Activated naive CD4-positive, alpha-beta T cell treated with anti-CD3 and anti-CD28 coated beads, Interleukin-2, amount 50 U/mL, for 24 hours (primary cell): ENCODE data around the gene MCTP1.

Source experiments
- H3K27ac Mint-ChIP-seq: one replicate; pipeline ENCODE4 v1.8.0; 2021; ENCODE audit warnings: mild to moderate bottlenecking, mixed read lengths
- H3K27me3 Mint-ChIP-seq: one replicate; pipeline ENCODE4 v1.8.0; 2021; ENCODE audit warnings: mixed read lengths
- H3K36me3 Mint-ChIP-seq: one replicate; pipeline ENCODE4 v1.8.0; 2021; ENCODE audit warnings: mixed read lengths
- H3K4me1 Mint-ChIP-seq: one replicate; pipeline ENCODE4 v1.8.0; 2021; ENCODE audit warnings: mixed read lengths
- H3K4me3 Mint-ChIP-seq: one replicate; pipeline ENCODE4 v1.8.0; 2021; ENCODE audit warnings: mild to moderate bottlenecking, mixed read lengths
- H3K9me3 Mint-ChIP-seq: one replicate; pipeline ENCODE4 v1.8.0; 2021; ENCODE audit warnings: mixed read lengths

The MCTP1 gene

GRCh38 chr5:95130941-95131340 lies 154.0 kb downstream of the MCTP1 start:
- no peaks in the 10 kb centered on the region for H3K36me3 Mint-ChIP-seq

GRCh38 chr5:95124731-95125130 lies 160.2 kb downstream of the MCTP1 start:
- no peak overlapping the region for H3K4me3 Mint-ChIP-seq
- H3K4me1 Mint-ChIP-seq, result no peaks in the 10 kb centered on the region
- H3K9me3 Mint-ChIP-seq, result peaks cover 15% of the 10 kb centered on the region
- no peak overlapping the region for H3K27ac Mint-ChIP-seq
- H3K27me3 Mint-ChIP-seq, result no peaks in the 10 kb centered on the region
- H3K36me3 Mint-ChIP-seq, result no peaks in the 10 kb centered on the region

More at GRCh38 chr5:95130941-95131340, 154.0 kb downstream of the MCTP1 start:
- H3K9me3 Mint-ChIP-seq, result no peaks in the 10 kb centered on the region
- H3K27me3 Mint-ChIP-seq, result no peaks in the 10 kb centered on the region
- no peaks in the 10 kb centered on the region for H3K4me1 Mint-ChIP-seq
- no peak overlapping the region for H3K4me3 Mint-ChIP-seq
- no peak overlapping the region for H3K27ac Mint-ChIP-seq

DNA sequence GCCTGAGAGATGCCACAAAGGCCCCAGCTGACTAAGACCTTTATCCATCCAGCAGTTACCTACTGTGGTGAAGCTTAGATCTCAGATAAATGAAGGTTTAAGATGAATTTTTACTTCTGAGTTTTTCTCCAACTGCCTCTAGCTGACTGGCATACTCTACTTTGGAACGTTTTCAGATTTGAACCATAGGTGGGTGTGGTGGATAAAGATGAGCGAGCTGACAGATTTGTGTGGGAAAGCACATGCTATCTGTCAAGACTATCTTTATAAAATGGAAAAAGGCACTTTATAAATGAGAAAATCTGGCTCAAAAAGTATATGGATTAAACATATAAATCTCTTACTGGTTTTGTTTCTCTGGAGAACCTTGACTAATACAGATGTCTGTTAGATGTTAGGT lies 160.8 kb downstream of the MCTP1 start:
- Mint-ChIP-seq H3K27ac (no peak overlapping the region), H3K9me3 (peaks cover 17% of the 10 kb centered on the region), H3K27me3 (no peaks in the 10 kb centered on the region), H3K4me3 (no peak overlapping the region), H3K4me1 (no peaks in the 10 kb centered on the region), H3K36me3 (no peaks in the 10 kb centered on the region)

DNA sequence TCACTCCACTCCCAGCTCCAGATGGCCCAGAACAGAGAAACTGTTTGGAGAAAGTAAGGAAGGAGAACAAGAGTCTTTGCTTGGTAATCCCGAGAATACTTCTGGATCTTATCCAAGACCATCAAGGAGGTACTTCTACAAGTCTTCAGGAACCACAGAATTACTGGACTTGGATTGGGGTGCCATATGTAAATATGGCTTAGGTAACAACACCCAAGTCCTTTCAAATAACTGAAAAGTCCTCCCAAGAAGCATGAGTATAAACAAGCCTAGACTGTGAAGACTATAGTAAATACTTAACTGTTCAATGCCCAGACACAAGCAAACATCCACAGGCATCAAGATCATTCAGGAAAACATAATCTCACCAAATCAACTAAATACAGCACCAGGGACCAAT lies 170.0 kb downstream of the MCTP1 start:
- H3K27ac Mint-ChIP-seq, result no peak overlapping the region
- H3K36me3 Mint-ChIP-seq, result no peaks in the 10 kb centered on the region
- H3K4me3 Mint-ChIP-seq, result no peak overlapping the region
- no peaks in the 10 kb centered on the region for H3K4me1 Mint-ChIP-seq
- H3K27me3 Mint-ChIP-seq, result peaks cover 1% of the 10 kb centered on the region
- H3K9me3 Mint-ChIP-seq, result peaks cover 23% of the 10 kb centered on the region

DNA sequence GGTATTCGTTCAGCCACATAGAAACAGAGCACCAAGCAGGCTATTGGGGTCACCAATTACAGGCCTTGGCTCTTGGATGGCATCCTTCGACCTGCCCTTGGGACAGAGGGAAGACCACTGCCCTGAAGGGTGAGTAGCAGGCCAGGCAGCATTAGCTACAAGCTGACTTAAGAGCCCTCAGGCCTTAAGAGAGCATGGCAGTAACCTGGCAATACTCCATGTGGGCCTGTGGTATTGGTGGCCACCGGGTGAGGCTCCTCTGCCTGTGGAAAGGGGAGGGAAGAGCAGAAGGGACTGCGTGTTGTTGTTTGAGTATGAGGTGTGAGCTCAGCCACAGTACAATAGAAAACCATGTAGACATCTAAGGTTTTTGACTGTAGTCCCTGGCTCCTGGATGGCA lies 170.6 kb downstream of the MCTP1 start:
- Mint-ChIP-seq H3K4me3 (no peak overlapping the region), H3K27me3 (peaks cover 1% of the 10 kb centered on the region), H3K36me3 (no peaks in the 10 kb centered on the region), H3K9me3 (peaks cover 23% of the 10 kb centered on the region), H3K27ac (no peak overlapping the region), H3K4me1 (no peaks in the 10 kb centered on the region)

DNA sequence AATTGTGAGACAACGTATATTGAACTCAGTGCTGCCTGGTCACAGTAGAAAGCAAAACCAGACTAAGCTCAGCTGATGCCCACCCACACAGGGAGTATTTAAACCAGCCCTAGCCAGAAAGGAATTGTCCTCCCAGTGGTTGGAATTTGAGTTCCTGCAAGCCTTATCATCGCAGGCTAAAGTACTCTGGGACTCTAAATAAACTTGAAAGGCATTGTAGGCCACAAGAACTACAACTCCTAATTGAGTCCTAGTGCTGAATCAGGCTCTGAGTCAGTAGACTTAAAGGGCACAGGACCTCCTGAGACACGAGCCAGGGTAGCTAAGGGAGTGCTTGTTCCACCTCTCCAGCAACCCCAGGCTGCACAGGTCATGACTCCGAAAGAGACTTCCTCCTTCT lies 171.4 kb downstream of the MCTP1 start:
- Mint-ChIP-seq H3K36me3 (no peaks in the 10 kb centered on the region), H3K27ac (no peak overlapping the region), H3K4me1 (no peaks in the 10 kb centered on the region), H3K27me3 (peaks cover 1% of the 10 kb centered on the region), H3K9me3 (peaks cover 15% of the 10 kb centered on the region), H3K4me3 (no peak overlapping the region)

DNA sequence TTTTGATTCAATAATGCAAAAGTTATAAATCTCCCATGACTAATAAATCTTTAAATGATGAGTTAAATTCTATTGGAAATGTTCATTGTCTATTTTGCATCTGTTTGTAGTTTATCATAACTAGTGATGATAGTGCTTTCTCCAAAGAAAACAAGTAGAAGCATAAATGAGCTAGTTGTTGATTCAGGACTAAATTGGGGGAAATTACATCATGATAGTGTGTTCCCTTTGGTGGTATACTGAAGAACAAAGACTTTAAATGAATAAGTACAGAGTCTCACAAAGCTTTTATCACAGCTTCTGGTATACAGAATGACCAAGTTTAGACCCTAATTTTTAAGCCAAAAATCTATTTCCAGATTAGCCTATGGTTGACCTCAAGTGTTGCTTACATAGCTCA lies 173.8 kb downstream of the MCTP1 start:
- H3K27me3 Mint-ChIP-seq, result peaks cover 1% of the 10 kb centered on the region
- no peak overlapping the region for H3K4me3 Mint-ChIP-seq
- H3K9me3 Mint-ChIP-seq, result peaks cover 12% of the 10 kb centered on the region
- H3K36me3 Mint-ChIP-seq, result no peaks in the 10 kb centered on the region
- H3K27ac Mint-ChIP-seq, result no peak overlapping the region
- H3K4me1 Mint-ChIP-seq, result no peaks in the 10 kb centered on the region

DNA sequence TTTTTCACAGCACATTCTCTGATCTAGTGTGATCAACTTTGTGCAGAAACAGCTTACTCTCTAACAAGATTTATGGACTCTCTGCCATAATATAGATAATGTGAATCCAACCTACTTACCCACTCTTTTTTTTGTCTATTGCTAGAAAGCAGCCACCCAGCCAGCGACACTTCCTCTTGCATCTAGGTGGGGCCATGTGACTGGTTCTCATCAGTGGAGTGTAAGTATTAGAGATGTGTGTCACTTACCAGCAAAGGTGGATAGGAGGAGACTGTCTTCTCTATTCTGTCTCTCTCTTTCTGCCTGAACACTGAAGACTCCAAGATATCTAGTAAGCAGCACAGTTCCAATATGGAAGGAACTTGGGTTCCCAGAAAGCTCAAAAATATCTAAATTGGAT lies 174.8 kb downstream of the MCTP1 start:
- H3K27ac Mint-ChIP-seq, result no peak overlapping the region

DNA sequence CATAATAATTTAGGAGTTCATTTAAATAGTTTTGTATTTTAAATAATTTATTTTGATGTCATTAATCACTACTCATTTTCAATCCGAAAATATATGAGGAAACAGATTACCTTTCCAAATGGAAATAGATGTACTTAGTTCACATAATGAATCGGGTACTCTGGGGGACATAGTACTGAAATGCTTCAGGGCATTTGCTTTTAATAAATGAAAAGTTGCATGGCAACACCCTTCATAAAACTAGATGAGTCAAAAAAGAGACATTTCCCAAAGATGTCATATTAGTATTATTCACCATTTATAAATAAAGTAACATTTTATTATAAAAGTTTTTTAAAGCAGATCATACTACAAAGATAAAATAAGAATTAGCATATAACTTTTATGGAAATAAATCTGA lies 177.8 kb downstream of the MCTP1 start:
- H3K4me3 Mint-ChIP-seq, result no peak overlapping the region
- no peaks in the 10 kb centered on the region for H3K9me3 Mint-ChIP-seq
- H3K4me1 Mint-ChIP-seq, result no peaks in the 10 kb centered on the region
- no peaks in the 10 kb centered on the region for H3K27me3 Mint-ChIP-seq
- H3K27ac Mint-ChIP-seq, result no peak overlapping the region
- H3K36me3 Mint-ChIP-seq, result no peaks in the 10 kb centered on the region

More for the DNA sequence above, 174.8 kb downstream of the MCTP1 start:
- H3K4me1 Mint-ChIP-seq, result no peaks in the 10 kb centered on the region
- no peaks in the 10 kb centered on the region for H3K36me3 Mint-ChIP-seq
- H3K27me3 Mint-ChIP-seq, result peaks cover 1% of the 10 kb centered on the region
- no peak overlapping the region for H3K4me3 Mint-ChIP-seq
- peaks cover 2% of the 10 kb centered on the region for H3K9me3 Mint-ChIP-seq

GRCh38 chr5:95105638-95106037 lies 179.3 kb downstream of the MCTP1 start:
- Mint-ChIP-seq H3K27me3 (no peaks in the 10 kb centered on the region), H3K9me3 (no peaks in the 10 kb centered on the region), H3K27ac (no peak overlapping the region), H3K4me3 (no peak overlapping the region), H3K36me3 (no peaks in the 10 kb centered on the region), H3K4me1 (no peaks in the 10 kb centered on the region)

- Mint-ChIP-seq H3K27ac (no peak overlapping the region), H3K4me3 (no peak overlapping the region), H3K9me3 (no peaks in the 10 kb centered on the region), H3K4me1 (no peaks in the 10 kb centered on the region), H3K36me3 (no peaks in the 10 kb centered on the region), H3K27me3 (no peaks in the 10 kb centered on the region)
Measured at GRCh38 chr5:95102687-95103086, 182.2 kb downstream of the MCTP1 start.

DNA sequence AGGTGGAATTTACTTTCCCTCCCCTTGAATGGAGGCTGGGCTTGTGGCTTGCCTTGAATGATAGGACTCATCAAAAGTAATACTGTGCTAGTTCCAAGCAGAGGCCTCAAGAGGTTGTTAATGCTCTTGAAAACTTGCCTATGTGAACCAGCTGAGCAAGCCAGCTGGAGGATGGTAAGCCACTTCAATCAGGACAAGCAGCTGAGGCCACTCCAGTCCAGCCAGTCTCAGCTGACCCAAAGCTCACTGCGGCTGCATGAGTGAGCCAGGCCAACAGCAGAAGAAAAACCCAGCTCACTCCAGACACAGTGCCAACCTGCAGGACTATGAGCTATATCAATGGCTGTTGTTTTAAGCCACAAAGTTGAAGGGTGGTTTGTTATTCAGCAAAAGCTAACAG lies 182.8 kb downstream of the MCTP1 start:
- H3K4me3 Mint-ChIP-seq, result no peak overlapping the region
- H3K27me3 Mint-ChIP-seq, result no peaks in the 10 kb centered on the region
- no peaks in the 10 kb centered on the region for H3K9me3 Mint-ChIP-seq
- H3K36me3 Mint-ChIP-seq, result no peaks in the 10 kb centered on the region
- no peak overlapping the region for H3K27ac Mint-ChIP-seq
- H3K4me1 Mint-ChIP-seq, result no peaks in the 10 kb centered on the region

DNA sequence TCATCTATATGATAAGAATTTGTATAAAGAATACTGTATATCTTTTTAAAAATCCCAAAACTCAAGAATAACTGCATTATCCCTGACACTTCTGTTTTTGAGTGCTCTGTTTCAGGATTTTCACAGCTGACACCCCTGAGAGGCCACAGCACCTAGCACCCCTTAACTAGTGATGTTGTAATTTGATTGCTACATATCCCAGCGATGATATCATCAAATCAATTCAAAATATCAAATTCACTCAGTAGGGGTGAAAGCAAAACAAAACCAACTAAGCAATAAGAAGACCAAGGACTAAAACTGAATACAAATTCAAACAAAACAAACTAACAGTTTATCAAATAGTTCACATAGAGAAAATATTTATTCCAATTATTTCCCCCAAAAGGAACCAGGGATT lies 184.3 kb downstream of the MCTP1 start:
- Mint-ChIP-seq H3K36me3 (no peaks in the 10 kb centered on the region), H3K4me1 (no peaks in the 10 kb centered on the region), H3K27ac (no peak overlapping the region), H3K9me3 (no peaks in the 10 kb centered on the region), H3K4me3 (no peak overlapping the region), H3K27me3 (no peaks in the 10 kb centered on the region)

- no peak overlapping the region for H3K27ac Mint-ChIP-seq
- H3K4me3 Mint-ChIP-seq, result no peak overlapping the region
- no peaks in the 10 kb centered on the region for H3K27me3 Mint-ChIP-seq
- no peaks in the 10 kb centered on the region for H3K9me3 Mint-ChIP-seq
- no peaks in the 10 kb centered on the region for H3K36me3 Mint-ChIP-seq
- H3K4me1 Mint-ChIP-seq, result no peaks in the 10 kb centered on the region
Measured at GRCh38 chr5:95098012-95098411, 186.9 kb downstream of the MCTP1 start.

- Mint-ChIP-seq H3K4me1 (no peaks in the 10 kb centered on the region), H3K36me3 (no peaks in the 10 kb centered on the region), H3K9me3 (peaks cover 5% of the 10 kb centered on the region), H3K4me3 (no peak overlapping the region), H3K27ac (no peak overlapping the region), H3K27me3 (no peaks in the 10 kb centered on the region)
Measured at GRCh38 chr5:95093211-95093610, 191.7 kb downstream of the MCTP1 start.

GRCh38 chr5:95090774-95091173 lies 194.1 kb downstream of the MCTP1 start:
- Mint-ChIP-seq H3K27me3 (no peaks in the 10 kb centered on the region), H3K4me1 (no peaks in the 10 kb centered on the region), H3K36me3 (no peaks in the 10 kb centered on the region), H3K9me3 (peaks cover 5% of the 10 kb centered on the region), H3K27ac (no peak overlapping the region), H3K4me3 (no peak overlapping the region)

GRCh38 chr5:95087816-95088317 lies 197.0 kb downstream of the MCTP1 start:
- Mint-ChIP-seq H3K9me3 (peaks cover 5% of the 10 kb centered on the region), H3K27me3 (no peaks in the 10 kb centered on the region), H3K4me3 (no peak overlapping the region), H3K36me3 (no peaks in the 10 kb centered on the region), H3K27ac (no peak overlapping the region), H3K4me1 (no peaks in the 10 kb centered on the region)
